GM12892 (cell line): ENCODE results near the gene TUB.

ENCODE experiments used
- POLR2A ChIP-seq: IDR thresholded peaks from 2 replicates; pipeline ENCODE4 v1.6.1; 2011; ENCODE audit warnings: low read depth, low read length, control low read depth
- POLR2AphosphoS5 ChIP-seq: IDR thresholded peaks from 2 replicates; pipeline ENCODE4 v1.6.1; 2011; ENCODE audit warnings: low read depth, low read length, control low read depth

- TF ChIP-seq POLR2AphosphoS5, result no peak
- no peak for TF ChIP-seq POLR2A
Measured at GRCh38 chr11:8109675-8110074, 28.7 kb downstream of the TUB start.
